BLaER1 (cell line): Measurements from ENCODE around the gene NOXO1.

ENCODE experiments used
- H3K27ac ChIP-seq: shearing (Covaris generic); formaldehyde crosslinking; 2 replicates; pipeline ENCODE4 v1.8.1; 2022
- H3K27me3 ChIP-seq: shearing (Covaris generic); formaldehyde crosslinking; 2 replicates; pipeline ENCODE4 v1.8.1; 2022
- H3K36me3 ChIP-seq: shearing (Covaris generic); formaldehyde crosslinking; 2 replicates; pipeline ENCODE4 v1.8.1; 2022
- H3K4me1 ChIP-seq: shearing (Covaris generic); formaldehyde crosslinking; 2 replicates; pipeline ENCODE4 v1.8.1; 2022
- H3K4me2 ChIP-seq: shearing (Covaris generic); formaldehyde crosslinking; 2 replicates; pipeline ENCODE4 v1.8.1; 2022
- H3K4me3 ChIP-seq: shearing (Covaris generic); formaldehyde crosslinking; 2 replicates; pipeline ENCODE4 v1.8.1; 2022
- H3K9ac ChIP-seq: shearing (Covaris generic); formaldehyde crosslinking; 2 replicates; pipeline ENCODE4 v1.8.1; 2022
- H3K9me3 ChIP-seq: shearing (Covaris generic); formaldehyde crosslinking; 2 replicates; pipeline ENCODE4 v1.8.1; 2022
- H4K20me1 ChIP-seq: shearing (Covaris generic); formaldehyde crosslinking; 2 replicates; pipeline ENCODE4 v1.8.1; 2022
- Cebpa-rat ChIP-seq: shearing (Covaris generic); IDR thresholded peaks from 2 replicates; pipeline ENCODE4 v1.8.1; 2022

NOXO1 gene

DNA sequence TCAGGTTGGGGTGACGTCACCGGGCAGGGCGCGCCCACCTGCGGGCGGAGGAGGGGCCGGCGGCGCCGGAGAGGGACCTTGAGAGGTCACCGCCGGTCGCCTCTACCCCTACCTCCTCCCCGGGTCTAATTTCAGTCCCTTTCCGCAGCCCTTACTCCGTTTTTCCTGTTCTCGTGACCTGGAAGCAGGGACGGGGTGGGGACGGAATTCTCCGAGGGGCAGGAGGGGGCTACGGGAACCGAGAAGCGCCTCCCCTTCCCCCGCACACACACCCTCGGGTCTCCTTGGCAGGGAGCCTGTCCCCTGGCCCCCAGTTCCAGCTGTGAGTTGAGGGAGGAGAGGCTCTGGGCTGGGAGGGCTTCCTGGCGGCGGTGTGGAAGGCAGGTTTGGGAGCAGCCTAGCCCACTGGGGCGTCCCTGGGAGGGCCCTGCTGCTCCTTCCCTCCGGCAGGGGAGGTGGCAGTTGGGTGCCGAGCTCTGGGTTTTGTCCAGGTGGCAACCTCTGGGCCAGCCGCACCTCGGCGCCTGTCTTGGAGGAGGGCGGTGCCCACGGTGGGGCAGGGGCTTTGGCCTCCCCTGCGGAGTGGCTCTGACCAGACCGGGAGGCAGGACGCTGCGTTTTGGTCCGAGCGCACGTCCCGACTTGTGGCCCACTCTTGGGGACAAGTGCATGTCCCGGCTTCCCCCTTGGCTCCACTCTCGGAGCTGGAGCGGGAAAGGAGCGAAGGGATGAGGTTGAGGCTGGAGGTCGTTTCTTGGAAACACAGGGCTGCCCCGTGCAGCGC lies 9.3 kb upstream of the NOXO1 start:
- Histone ChIP-seq H3K4me3 (peak overlapping the region; percentile 42; the same call in 1 of the 2 replicates), H3K4me2 (peak overlapping the region; percentile 75), H3K27ac (no peak overlapping the region), H3K9ac (no peak overlapping the region), H3K27me3 (peaks cover 52% of the 10 kb centered on the region), H4K20me1 (peaks cover 23% of the 10 kb centered on the region), H3K36me3 (peaks cover 23% of the 10 kb centered on the region), H3K4me1 (peaks cover 47% of the 10 kb centered on the region), H3K9me3 (no peaks in the 10 kb centered on the region)
- TF ChIP-seq Cebpa-rat, result no peak

DNA sequence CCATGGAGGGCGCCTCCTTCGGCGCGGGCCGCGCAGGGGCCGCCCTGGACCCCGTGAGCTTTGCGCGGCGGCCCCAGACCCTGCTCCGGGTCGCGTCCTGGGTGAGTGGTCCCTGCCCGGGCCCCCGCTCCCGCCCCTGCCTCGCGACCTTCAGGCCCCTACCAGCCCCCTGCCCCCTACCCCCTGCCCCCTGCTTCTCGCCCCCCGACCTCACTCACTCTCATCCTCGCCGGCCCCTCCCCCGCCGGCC lies 8.8 kb upstream of the NOXO1 start:
- H3K4me2 ChIP-seq, result peak overlapping the region; percentile 75; the same call in 1 of the 2 replicates

DNA sequence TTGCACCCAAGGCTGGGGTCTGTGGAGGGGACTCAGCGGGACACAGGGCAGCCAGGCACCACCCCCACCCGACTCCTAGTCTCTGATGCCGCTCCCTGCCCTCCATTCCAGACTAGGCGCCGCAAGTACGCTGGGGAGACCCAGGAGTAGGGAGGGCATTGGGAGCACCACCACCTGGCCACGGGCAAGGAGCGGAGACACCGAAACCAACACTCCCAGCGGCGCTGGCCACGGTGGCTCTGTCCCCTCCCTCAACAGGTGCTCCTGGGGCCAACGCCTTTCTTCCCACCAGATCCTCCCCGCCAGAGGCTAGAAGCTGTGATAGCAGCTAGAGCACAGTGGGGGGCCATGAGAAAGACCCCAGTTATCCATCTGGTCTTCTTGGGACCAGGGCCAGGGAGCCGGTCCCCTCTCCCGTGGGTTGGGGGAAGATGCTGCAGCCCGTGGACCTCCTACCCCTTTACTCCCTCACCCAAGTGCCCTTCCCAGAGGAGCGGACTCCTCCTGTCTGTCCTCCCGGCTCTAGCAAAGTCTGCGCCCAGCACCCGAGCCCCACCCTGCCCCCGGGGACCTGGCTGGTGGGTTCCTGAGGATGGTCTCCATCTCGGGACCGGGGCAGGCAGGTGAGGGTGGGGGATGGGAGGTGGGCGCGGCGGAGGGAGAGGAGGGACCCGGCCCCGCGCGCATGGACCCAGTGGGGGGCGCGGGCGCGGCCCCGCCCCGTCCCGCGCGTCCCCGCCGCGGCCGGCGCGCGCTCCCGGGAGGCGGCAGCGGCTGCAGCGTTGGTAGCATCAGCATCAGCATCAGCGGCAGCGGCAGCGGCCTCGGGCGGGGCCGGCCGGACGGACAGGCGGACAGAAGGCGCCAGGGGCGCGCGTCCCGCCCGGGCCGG lies 8.2 kb upstream of the NOXO1 start, which contains the start of gene SYNGR3:
Gene SYNGR3 (plus strand): TSS at position 762 of the 892 bp plus-strand sequence. CDS start 133 bp downstream, outside the sequence.
- H3K4me3 ChIP-seq, result peak within 1 kb of the TSS; percentile 42; the same call in 1 of the 2 replicates
- H4K20me1 ChIP-seq, result peaks cover 32% of the 10 kb centered on the region
- H3K27me3 ChIP-seq, result peaks cover 52% of the 10 kb centered on the region
- peak within 1 kb of the TSS; percentile 75 for H3K4me2 ChIP-seq
- H3K36me3 ChIP-seq, result peaks cover 22% of the 10 kb centered on the region
- no peak for TF ChIP-seq Cebpa-rat
- H3K4me1 ChIP-seq, result peaks cover 57% of the 10 kb centered on the region
- no peak within 1 kb of the TSS for H3K27ac ChIP-seq
- no peaks in the 10 kb centered on the region for H3K9me3 ChIP-seq
- H3K9ac ChIP-seq, result no peak within 1 kb of the TSS

More for the DNA sequence above, 8.8 kb upstream of the NOXO1 start:
- Histone ChIP-seq H3K4me3 (peak overlapping the region; percentile 42; the same call in 1 of the 2 replicates), H3K27me3 (peaks cover 52% of the 10 kb centered on the region), H3K9me3 (no peaks in the 10 kb centered on the region), H3K9ac (no peak overlapping the region), H3K4me1 (peaks cover 53% of the 10 kb centered on the region), H3K36me3 (peaks cover 22% of the 10 kb centered on the region), H4K20me1 (peaks cover 29% of the 10 kb centered on the region), H3K27ac (no peak overlapping the region)
- no peak for TF ChIP-seq Cebpa-rat

DNA sequence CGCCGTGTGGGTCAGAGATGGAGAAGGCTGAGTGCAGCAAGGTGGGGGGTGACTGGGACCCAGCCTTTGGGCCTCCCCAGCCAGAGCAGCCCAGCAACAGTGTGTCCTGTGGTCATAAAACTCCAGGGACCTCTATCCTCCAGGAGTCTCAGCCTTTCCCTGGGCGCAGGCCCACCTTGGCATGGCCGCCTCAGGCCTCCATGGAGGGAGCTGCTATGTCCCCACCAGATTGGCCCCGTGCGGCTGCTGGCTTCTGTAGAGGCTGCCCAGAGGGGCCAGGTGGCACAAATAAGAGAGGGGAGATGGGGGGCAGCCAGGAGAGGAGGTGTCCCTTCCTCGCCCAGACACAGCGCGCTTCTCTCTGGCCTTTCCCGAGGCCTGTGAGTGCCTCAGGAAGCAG lies 5.9 kb upstream of the NOXO1 start:
- H3K4me3 ChIP-seq, result no peak overlapping the region
- H3K9me3 ChIP-seq, result no peaks in the 10 kb centered on the region
- no peak overlapping the region for H3K4me2 ChIP-seq
- H3K9ac ChIP-seq, result no peak overlapping the region
- peaks cover 63% of the 10 kb centered on the region for H3K27me3 ChIP-seq
- peaks cover 37% of the 10 kb centered on the region for H4K20me1 ChIP-seq
- H3K36me3 ChIP-seq, result peaks cover 22% of the 10 kb centered on the region
- H3K4me1 ChIP-seq, result peaks cover 42% of the 10 kb centered on the region
- TF ChIP-seq Cebpa-rat, result no peak
- no peak overlapping the region for H3K27ac ChIP-seq

DNA sequence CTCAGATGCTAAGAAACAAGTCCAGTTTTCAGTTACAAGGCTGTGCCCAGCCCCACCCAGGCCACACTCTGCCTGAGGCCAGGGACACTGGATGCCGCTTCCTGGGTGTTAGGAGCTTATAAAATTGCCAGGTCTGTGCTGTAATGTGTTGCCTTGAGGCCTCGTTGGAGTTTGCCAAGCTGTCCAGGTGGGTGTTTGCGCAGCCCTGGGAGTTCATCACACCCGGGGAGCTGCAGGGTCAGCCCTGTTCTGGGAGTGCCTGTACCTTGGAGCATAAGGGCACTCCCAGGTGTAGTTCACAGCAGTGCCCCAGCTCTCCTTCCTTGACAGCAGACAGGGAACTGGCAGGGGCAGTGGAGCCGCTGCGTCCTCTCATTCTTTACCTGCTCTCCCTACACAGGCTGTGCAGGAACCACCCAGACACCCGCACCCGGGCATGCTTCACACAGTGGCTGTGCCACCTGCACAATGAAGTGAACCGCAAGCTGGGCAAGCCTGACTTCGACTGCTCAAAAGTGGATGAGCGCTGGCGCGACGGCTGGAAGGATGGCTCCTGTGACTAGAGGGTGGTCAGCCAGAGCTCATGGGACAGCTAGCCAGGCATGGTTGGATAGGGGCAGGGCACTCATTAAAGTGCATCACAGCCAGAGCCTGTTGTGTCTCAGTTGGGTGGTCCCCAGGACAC lies 4.3 kb upstream of the NOXO1 start:
- Histone ChIP-seq H3K4me2 (peak overlapping the region; percentile 96), H3K36me3 (peaks cover 22% of the 10 kb centered on the region), H3K27ac (no peak overlapping the region), H3K9ac (peak overlapping the region; percentile 92), H4K20me1 (peaks cover 48% of the 10 kb centered on the region), H3K4me1 (peaks cover 33% of the 10 kb centered on the region), H3K27me3 (peaks cover 65% of the 10 kb centered on the region), H3K4me3 (peak overlapping the region; percentile 88), H3K9me3 (no peaks in the 10 kb centered on the region)
- no peak for TF ChIP-seq Cebpa-rat

DNA sequence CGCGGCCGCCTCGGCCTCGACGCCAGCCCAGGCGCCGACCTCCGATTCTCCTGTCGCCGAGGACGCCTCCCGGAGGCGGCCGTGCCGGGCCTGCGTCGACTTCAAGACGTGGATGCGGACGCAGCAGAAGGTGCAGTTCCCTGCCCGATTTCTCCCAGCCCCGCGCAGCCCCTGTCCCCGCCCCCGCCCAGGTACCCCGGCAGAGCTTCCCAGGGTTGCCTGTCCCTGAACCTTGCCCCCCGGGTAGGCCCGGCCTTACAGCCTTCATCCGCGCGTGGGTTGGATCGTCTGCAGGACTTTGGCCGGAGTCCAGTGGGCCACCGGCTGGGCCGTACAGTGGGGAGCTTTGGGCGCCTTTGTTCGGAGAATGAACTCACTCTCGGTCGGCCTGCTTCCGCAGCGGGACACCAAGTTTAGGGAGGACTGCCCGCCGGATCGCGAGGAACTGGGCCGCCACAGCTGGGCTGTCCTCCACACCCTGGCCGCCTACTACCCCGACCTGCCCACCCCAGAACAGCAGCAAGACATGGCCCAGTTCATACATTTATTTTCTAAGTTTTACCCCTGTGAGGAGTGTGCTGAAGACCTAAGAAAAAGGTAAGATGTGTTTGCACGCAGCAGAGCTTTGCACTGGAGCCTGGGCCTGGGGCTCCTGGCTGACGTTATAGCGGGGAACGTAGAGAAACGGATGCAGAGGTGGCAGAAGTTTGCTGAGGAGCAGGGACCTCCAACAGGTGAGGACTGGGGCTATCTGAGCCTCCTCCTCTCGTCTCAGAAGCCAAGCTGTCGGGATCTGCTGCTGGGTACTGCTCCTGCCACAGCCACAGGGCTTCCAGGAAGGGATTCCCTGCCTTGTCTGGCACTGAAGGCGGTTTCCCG lies 3.3 kb upstream of the NOXO1 start:
- peak overlapping the region; percentile 88 for H3K4me3 ChIP-seq
- H3K9ac ChIP-seq, result peak overlapping the region; percentile 92
- H3K9me3 ChIP-seq, result no peaks in the 10 kb centered on the region
- peaks cover 65% of the 10 kb centered on the region for H3K27me3 ChIP-seq
- H3K27ac ChIP-seq, result peak overlapping the region; percentile 84
- H4K20me1 ChIP-seq, result peaks cover 57% of the 10 kb centered on the region
- H3K36me3 ChIP-seq, result peaks cover 23% of the 10 kb centered on the region
- peak overlapping the region; percentile 96 for H3K4me2 ChIP-seq
- peaks cover 38% of the 10 kb centered on the region for H3K4me1 ChIP-seq
- TF ChIP-seq Cebpa-rat, result no peak

DNA sequence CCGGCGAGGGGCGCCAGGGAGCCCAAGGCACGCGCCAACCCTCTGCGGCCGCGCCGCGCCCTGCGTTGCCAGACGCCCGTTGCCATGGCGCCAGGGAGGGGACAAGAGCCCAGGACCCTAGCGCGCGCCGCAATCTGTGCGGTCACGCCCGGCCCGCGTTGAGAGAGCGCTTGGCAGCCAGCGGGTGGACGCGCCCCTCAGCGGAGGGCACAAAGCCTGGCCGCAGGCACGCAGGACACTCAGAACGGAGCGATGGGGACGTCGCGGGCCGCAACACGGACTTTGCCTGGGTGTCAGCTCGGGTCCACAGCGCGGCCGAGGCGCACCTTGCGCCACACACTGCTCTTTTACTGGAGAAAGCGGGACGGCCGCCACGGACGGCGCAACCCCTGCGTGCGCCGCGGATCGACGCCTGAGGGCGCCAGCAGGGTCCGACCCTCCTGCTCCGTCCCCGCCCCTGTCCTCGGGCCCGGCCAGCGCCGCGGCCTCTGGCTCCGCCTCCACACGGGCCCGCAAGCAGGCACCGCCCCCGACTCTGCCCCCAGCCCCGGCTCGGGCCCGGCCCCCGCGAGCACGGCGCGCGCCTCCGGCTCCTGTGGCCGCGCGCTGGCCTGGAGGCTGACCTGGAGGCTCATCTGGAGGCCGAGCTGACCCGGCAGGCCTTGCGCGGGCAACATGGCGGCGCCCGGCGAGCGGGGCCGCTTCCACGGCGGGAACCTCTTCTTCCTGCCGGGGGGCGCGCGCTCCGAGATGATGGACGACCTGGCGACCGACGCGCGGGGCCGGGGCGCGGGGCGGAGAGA lies 2.5 kb upstream of the NOXO1 start, which contains the start of gene GFER:
Gene GFER (plus strand): TSS at position 650 of the 803 bp plus-strand sequence. CDS start 26 bp downstream, at position 676.
- no peak for TF ChIP-seq Cebpa-rat
- peak within 1 kb of the TSS; percentile 96 for H3K4me2 ChIP-seq
- peak within 1 kb of the TSS; percentile 88 for H3K4me3 ChIP-seq
- peaks cover 42% of the 10 kb centered on the region for H3K4me1 ChIP-seq
- H3K9ac ChIP-seq, result peak within 1 kb of the TSS; percentile 92
- peaks cover 58% of the 10 kb centered on the region for H4K20me1 ChIP-seq
- H3K9me3 ChIP-seq, result no peaks in the 10 kb centered on the region
- H3K27me3 ChIP-seq, result peaks cover 65% of the 10 kb centered on the region
- H3K27ac ChIP-seq, result peak within 1 kb of the TSS; percentile 84
- peaks cover 32% of the 10 kb centered on the region for H3K36me3 ChIP-seq

DNA sequence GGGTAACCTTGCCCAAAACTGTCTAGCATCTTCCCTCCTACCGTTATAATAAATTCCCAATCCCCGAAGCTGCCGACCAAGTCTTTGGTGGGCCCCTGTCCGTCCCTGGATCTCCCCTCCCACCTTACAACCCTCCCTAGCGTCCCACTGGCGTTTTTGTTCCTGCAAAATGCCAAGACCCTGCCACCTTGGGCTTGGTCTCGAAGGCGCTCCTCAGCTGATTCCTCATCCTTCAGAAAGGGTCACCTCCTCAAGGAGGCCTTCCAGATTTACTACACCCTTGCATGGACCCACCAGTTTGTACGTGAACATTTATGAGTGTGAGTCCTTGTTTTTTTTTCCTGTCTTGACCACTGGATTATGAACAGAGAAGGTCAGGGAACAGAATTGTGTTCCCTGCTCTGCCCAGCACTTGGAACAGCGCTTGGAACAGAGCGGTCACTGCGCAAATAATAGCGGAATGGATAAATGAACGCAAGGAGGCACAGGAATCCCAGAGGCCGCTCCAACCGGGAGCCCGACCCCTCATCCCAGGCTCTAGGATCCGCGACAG lies 1.8 kb upstream of the NOXO1 start:
- Histone ChIP-seq H3K4me3 (peak overlapping the region; percentile 88), H3K36me3 (peaks cover 38% of the 10 kb centered on the region), H3K4me2 (peak overlapping the region; percentile 96), H3K9ac (peak overlapping the region; percentile 92), H3K4me1 (peaks cover 42% of the 10 kb centered on the region), H3K9me3 (no peaks in the 10 kb centered on the region), H3K27ac (no peak overlapping the region), H4K20me1 (peaks cover 62% of the 10 kb centered on the region), H3K27me3 (peaks cover 65% of the 10 kb centered on the region)
- no peak for TF ChIP-seq Cebpa-rat
